Gastrocnemius medialis (tissue), 4 donors: ENCODE measurements around the gene ERRFI1.

Experiments
- CTCF ChIP-seq, 5 experiments: fragments of 450-650 bp in 3 of 5; fragments of 200-600 bp in 2 of 5; sonication (generic) in 2 of 5; IDR thresholded peaks in 4 of 5; conservative IDR thresholded peaks in 1 of 5; 1 replicate in 4 of 5; 2 replicates in 1 of 5; pipeline ENCODE4 v1.5.1; 2016 to 2019; ENCODE audit warnings: antibody characterized with exemption in 5 of 5, mild to moderate bottlenecking in 3 of 5, moderate library complexity in 3 of 5
- POLR2A ChIP-seq, 2 donors: fragments of 450-650 bp; IDR thresholded peaks; one replicate each; pipeline ENCODE4 v1.6.1; 2017; ENCODE audit warnings: antibody characterized with exemption in 2 of 2, mild to moderate bottlenecking in 2 of 2, moderate library complexity in 2 of 2

- no peak for TF ChIP-seq POLR2A (IDR thresholded peaks at IDR 0.05)
- no peak for TF ChIP-seq CTCF (IDR thresholded peaks at IDR 0.05 in 4 of 5, conservative IDR thresholded peaks at IDR 0.05 in 1 of 5)
Observed at GRCh38 chr1:8046391-8046790, 20.3 kb upstream of the ERRFI1 start.
